Hepatocyte (in vitro differentiated cells): Measurements from ENCODE around the gene PLD3. TPM values are rescaled to one million over a fixed set of nuclear protein-coding genes. Genes with fewer than 3 reads are reported as not detected.
A peak's percentile ranks its signal among the peaks of the same experiment; 100 is the strongest.

Experiments
- DNase-seq: peaks from one replicate; pipeline ENCODE4 v3.0.0-alpha.2; 2016; ENCODE audit warnings: low spot score
- H2AFZ ChIP-seq: fragments of 200-600 bp; sonication (generic); 2 replicates; pipeline ENCODE4 v1.6.0; 2016; ENCODE audit warnings: antibody characterized with exemption, mild to moderate bottlenecking
- H3K27ac ChIP-seq: fragments of 200-600 bp; sonication (generic); 2 replicates; pipeline ENCODE4 v1.5.1; 2016; ENCODE audit warnings: mild to moderate bottlenecking
- H3K27me3 ChIP-seq: fragments of 200-600 bp; sonication (generic); 2 replicates; pipeline ENCODE4 v1.6.1; 2016
- H3K36me3 ChIP-seq: fragments of 200-600 bp; sonication (generic); replicated peaks from 2 replicates; pipeline ENCODE4 v1.5.1; 2016; ENCODE audit warnings: low read depth; ENCODE audit not compliant: insufficient read depth
- H3K4me1 ChIP-seq: fragments of 200-600 bp; sonication (generic); 2 replicates; pipeline ENCODE4 v1.5.1; 2016; ENCODE audit warnings: mild to moderate bottlenecking, moderate library complexity; ENCODE audit not compliant: insufficient read depth
- H3K4me2 ChIP-seq: fragments of 200-600 bp; sonication (generic); 2 replicates; pipeline ENCODE4 v1.6.0; 2016
- H3K4me3 ChIP-seq: fragments of 200-600 bp; sonication (generic); 2 replicates; pipeline ENCODE4 v1.5.1; 2016; ENCODE audit warnings: mild to moderate bottlenecking
- H3K79me2 ChIP-seq: fragments of 200-600 bp; sonication (generic); 2 replicates; pipeline ENCODE4 v1.6.0; 2017; ENCODE audit warnings: mild to moderate bottlenecking
- H3K9me2 ChIP-seq: fragments of 200-600 bp; sonication (generic); replicated peaks from 2 replicates; pipeline ENCODE4 v1.6.0; 2017; ENCODE audit warnings: mild to moderate bottlenecking; ENCODE audit not compliant: insufficient read depth
- H3K9me3 ChIP-seq: fragments of 200-600 bp; sonication (generic); 2 replicates; pipeline ENCODE4 v1.5.1; 2016; ENCODE audit warnings: low read depth, mild to moderate bottlenecking
- H4K20me1 ChIP-seq: fragments of 200-600 bp; sonication (generic); 2 replicates; pipeline ENCODE4 v1.6.0; 2016; ENCODE audit warnings: mild to moderate bottlenecking; ENCODE audit not compliant: insufficient read depth, poor library complexity, severe bottlenecking
- EZH2 ChIP-seq: fragments of 200-600 bp; sonication (generic); IDR thresholded peaks from 2 replicates; pipeline ENCODE4 v1.6.1; 2016; ENCODE audit warnings: antibody characterized with exemption, mild to moderate bottlenecking, borderline replicate concordance
- EZH2phosphoT487 ChIP-seq: fragments of 200-600 bp; sonication (generic); IDR thresholded peaks from one replicate; pipeline ENCODE4 v1.6.1; 2018; ENCODE audit warnings: antibody characterized with exemption, mild to moderate bottlenecking, low read depth, moderate library complexity; ENCODE audit not compliant: unreplicated experiment, severe bottlenecking
- WGBS: methylation state at CpG from one replicate; pipeline ENCODE4 v1.1.6; 2016; ENCODE audit warnings: low lambda C conversion rate; ENCODE audit errors: missing lambda C conversion rate; 5-methylcytosine and 5-hydroxymethylcytosine counted together
- polyA plus RNA-seq: library from polyadenylated mRNA; unstranded; fragments of >200 nt; fragmentation: Nextera tagmentation; extraction: Ambion mirVana; gene quantifications from 2 replicates; pipeline ENCODE4 v1.2.1, GENCODE V29; 2016
- total RNA-seq: library from RNA; depleted of rRNA; stranded (reverse); fragments of >200 nt; gene quantifications from 2 replicates; pipeline ENCODE4 v1.2.3, GENCODE V29; 2014
- TF ChIP-seq, protein P1 (sequence below): fragments of 200-600 bp; sonication (generic); IDR thresholded peaks from 2 replicates; pipeline ENCODE4 v1.5.1; 2016; ENCODE audit warnings: antibody characterized with exemption, mild to moderate bottlenecking; ENCODE audit not compliant: poor library complexity

PLD3 gene
- total and polyA plus RNA-seq, 2 experiments from 2014 or later, result 805 to 1,297 TPM

DNA sequence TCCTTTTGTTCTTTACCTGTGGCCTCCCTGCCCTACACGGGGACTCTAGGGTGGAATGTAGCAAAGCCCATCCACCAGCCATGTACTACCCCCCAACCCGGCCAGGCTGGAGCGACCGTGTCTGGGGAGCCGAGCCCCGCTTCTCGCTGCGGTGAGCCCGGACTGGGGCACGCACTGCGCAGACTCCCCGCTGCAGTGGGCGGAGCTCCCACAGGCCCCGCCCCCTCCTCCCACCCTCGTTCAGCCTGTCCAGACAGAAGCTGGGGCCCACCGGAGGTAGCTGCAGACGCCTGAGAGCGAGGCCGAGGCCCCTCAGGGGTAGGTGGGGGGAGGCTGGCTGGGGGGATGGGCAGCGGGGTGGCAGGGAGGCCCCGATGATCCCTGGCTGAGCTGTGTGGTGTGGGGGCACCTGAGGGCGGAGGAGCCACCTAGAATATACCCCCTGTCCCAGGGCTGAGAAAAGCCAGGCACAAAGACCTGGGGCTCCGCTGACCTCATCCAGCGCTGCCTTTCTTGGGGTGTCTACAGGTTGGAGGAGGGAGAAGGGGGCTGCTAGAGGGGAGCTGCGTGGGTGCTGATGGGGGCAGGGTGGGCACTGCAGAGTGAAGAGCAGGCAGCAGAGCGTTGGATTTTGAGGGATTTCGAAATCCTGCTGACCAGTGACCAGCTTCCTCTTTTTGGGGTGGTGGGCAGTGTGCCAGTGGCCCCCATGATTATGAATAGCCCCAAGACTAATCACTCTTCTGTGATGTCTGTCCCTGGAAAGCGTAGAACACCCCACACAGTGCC is 17.3 kb downstream of the PLD3 start:
- Histone ChIP-seq H3K4me1 (peaks cover 13% of the 10 kb centered on the region), H3K27ac (peak overlapping the region; percentile 75), H2AFZ (peak overlapping the region; percentile 71), H3K27me3 (no peaks in the 10 kb centered on the region), H3K9me2 (no peaks in the 10 kb centered on the region), H3K79me2 (peaks cover 32% of the 10 kb centered on the region), H3K4me2 (peak overlapping the region; percentile 90), H4K20me1 (no peaks in the 10 kb centered on the region), H3K9me3 (no peaks in the 10 kb centered on the region), H3K36me3 (no peaks in the 10 kb centered on the region), H3K4me3 (peak overlapping the region; percentile 29)
- TF ChIP-seq, protein P1, sequence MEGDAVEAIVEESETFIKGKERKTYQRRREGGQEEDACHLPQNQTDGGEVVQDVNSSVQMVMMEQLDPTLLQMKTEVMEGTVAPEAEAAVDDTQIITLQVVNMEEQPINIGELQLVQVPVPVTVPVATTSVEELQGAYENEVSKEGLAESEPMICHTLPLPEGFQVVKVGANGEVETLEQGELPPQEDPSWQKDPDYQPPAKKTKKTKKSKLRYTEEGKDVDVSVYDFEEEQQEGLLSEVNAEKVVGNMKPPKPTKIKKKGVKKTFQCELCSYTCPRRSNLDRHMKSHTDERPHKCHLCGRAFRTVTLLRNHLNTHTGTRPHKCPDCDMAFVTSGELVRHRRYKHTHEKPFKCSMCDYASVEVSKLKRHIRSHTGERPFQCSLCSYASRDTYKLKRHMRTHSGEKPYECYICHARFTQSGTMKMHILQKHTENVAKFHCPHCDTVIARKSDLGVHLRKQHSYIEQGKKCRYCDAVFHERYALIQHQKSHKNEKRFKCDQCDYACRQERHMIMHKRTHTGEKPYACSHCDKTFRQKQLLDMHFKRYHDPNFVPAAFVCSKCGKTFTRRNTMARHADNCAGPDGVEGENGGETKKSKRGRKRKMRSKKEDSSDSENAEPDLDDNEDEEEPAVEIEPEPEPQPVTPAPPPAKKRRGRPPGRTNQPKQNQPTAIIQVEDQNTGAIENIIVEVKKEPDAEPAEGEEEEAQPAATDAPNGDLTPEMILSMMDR, result no peak
- no peak for TF ChIP-seq EZH2
- no peak for TF ChIP-seq EZH2phosphoT487
- peak; percentile 93 for DNase-seq
- WGBS, result 7% methylated on average over 27 of the region's 28 CpGs

DNA sequence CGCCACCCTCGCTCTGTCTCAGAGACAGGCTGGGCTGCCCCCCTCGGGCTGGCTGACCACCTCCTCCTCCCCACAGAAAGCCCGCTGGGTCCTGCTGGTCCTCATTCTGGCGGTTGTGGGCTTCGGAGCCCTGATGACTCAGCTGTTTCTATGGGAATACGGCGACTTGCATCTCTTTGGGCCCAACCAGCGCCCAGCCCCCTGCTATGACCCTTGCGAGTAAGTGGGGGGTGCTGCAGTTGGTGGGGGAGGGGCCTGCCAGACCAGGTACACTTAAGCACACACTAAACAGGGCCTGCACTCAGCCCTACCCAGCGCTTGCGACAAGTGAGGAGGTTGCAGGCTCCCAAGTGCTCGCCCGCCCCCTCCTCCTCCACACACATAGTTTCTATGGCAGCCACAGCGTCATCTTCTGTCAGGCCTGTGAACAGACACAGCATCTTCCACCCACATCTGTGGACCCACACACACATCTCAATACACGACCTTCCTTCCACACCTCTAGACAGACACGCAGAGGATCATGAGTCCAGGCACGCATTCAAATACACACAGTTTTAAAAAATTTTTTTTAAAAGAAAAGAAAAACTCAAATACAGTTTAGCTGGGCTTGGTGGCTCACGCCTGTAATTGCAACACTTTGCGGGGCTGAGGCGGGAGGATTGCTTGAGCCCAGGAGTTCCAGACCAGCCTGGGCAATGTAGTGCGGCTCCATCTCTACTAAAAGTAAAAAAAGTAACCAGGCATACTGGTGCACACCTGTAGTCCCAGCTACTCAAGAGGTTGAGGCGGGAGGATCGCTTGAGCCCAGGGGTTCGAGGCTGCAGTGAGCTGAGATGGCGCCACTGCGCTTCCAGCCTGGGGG is 18.4 kb downstream of the PLD3 start:
- no peak overlapping the region for H2AFZ ChIP-seq
- H3K4me3 ChIP-seq, result peak overlapping the region; percentile 29
- TF ChIP-seq, protein P1, result no peak
- TF ChIP-seq EZH2 (no peak), EZH2phosphoT487 (no peak)
- peak overlapping the region; percentile 90 for H3K4me2 ChIP-seq
- no peaks in the 10 kb centered on the region for H3K9me3 ChIP-seq
- H3K27me3 ChIP-seq, result no peaks in the 10 kb centered on the region
- H3K36me3 ChIP-seq, result no peaks in the 10 kb centered on the region
- peaks cover 32% of the 10 kb centered on the region for H3K79me2 ChIP-seq
- H4K20me1 ChIP-seq, result no peaks in the 10 kb centered on the region
- 57% methylated on average over 24 of the region's 27 CpGs for WGBS
- DNase-seq, result peak; percentile 74
- peaks cover 13% of the 10 kb centered on the region for H3K4me1 ChIP-seq
- H3K9me2 ChIP-seq, result no peaks in the 10 kb centered on the region
- H3K27ac ChIP-seq, result peak overlapping the region; percentile 75

DNA sequence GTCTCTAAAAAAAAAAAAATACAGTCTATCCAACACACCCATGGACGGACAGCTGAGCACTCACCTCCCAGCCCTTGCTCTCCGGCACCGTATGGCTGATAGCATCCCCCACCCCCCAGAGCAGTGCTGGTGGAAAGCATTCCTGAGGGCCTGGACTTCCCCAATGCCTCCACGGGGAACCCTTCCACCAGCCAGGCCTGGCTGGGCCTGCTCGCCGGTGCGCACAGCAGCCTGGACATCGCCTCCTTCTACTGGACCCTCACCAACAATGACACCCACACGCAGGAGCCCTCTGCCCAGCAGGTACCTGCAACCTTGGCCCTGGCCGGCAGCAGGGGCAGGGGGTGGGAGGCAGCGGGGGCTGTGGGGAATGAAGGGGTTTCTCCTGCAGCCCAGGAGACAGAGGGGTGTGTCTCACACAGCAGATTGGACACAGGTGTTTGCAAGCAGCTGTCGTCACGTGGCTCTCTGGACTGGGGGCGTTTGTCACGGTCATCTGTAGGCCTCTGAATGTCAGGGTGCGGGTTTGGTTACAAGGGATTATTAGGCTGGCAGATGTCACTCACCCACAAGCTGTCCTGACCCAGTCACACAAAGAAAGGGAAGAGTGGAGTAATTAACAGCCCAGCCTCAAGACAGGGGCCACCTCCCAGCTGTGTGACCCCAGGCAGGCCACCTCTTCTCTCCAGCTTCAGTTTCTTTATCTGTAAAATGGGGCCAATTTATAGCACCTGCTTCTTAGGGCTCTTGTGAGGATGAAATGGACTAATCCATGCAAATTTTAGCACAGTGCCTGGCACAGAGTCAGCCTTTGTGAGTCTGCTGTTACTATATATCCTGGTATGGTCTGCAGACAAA is 19.3 kb downstream of the PLD3 start:
- no peak overlapping the region for H2AFZ ChIP-seq
- DNase-seq, result no peak

More for the DNA sequence above, 19.3 kb downstream of the PLD3 start:
- peaks cover 32% of the 10 kb centered on the region for H3K79me2 ChIP-seq
- H3K4me2 ChIP-seq, result peak overlapping the region; percentile 20
- TF ChIP-seq, protein P1, result no peak
- no peak for TF ChIP-seq EZH2phosphoT487
- TF ChIP-seq EZH2, result no peak
- no peak overlapping the region for H3K27ac ChIP-seq
- H3K4me1 ChIP-seq, result peaks cover 13% of the 10 kb centered on the region
- no peak overlapping the region for H3K4me3 ChIP-seq
- no peaks in the 10 kb centered on the region for H3K36me3 ChIP-seq
- H3K27me3 ChIP-seq, result no peaks in the 10 kb centered on the region
- H3K9me3 ChIP-seq, result no peaks in the 10 kb centered on the region
- no peaks in the 10 kb centered on the region for H4K20me1 ChIP-seq
- WGBS, result 85% methylated on average over 16 of the region's 16 CpGs
- H3K9me2 ChIP-seq, result no peaks in the 10 kb centered on the region
